ENCODE data around the gene ADIPOR2.

- TF ChIP-seq CTCF (IDR thresholded peaks at IDR 0.05; ENCODE audit: low read length) = no peak
- no peak for TF ChIP-seq EZH2 (IDR thresholded peaks at IDR 0.05; ENCODE audit: borderline replicate concordance, low read length)
These were observed 29.6 kb downstream of the ADIPOR2 start for GRCh38 chr12:1720494-1720893.

Measured in OCI-LY1 (cell line).